Activated CD4-positive, alpha-beta T cell treated with anti-CD3 and anti-CD28 coated beads for 1 hour (primary cell): ENCODE results near the gene TMEM140.
"Not testable (repeated sequence)": the region's sequence is repeated elsewhere in the genome, so short reads cannot be mapped to it uniquely, and the experiment has no call there.

Experiments used
- DNase-seq: peaks from one replicate; pipeline ENCODE4 v3.0.0-alpha.2; 2020

TMEM140 gene

GRCh38 chr7:135147899-135148721, at the start of gene TMEM140:
Gene TMEM140, plus strand, starts transcription at chr7:135148072. Its CDS starts 16,370 bp downstream, at chr7:135164442.
- DNase-seq = peak; percentile 48

GRCh38 chr7:135098391-135098790, 49.5 kb upstream of the TMEM140 start:
- DNase-seq = no peak

GRCh38 chr7:135100856-135101255, 47.0 kb upstream of the TMEM140 start:
- no peak for DNase-seq

- no peak for DNase-seq
These were observed 45.5 kb upstream of the TMEM140 start for GRCh38 chr7:135102372-135102771.

GRCh38 chr7:135109562-135109961, 38.3 kb upstream of the TMEM140 start:
- no peak for DNase-seq

- DNase-seq = no peak
These were observed 37.9 kb upstream of the TMEM140 start for GRCh38 chr7:135109976-135110375.

GRCh38 chr7:135111379-135111778, 36.5 kb upstream of the TMEM140 start:
- DNase-seq = no peak

- no peak for DNase-seq
These were observed 33.2 kb upstream of the TMEM140 start for GRCh38 chr7:135114622-135115021.

- DNase-seq = no peak
These were observed 30.8 kb upstream of the TMEM140 start for GRCh38 chr7:135117096-135117495.

- DNase-seq = no peak
These were observed 26.0 kb upstream of the TMEM140 start for GRCh38 chr7:135121868-135122267.

- DNase-seq = not testable (repeated sequence)
These were observed 23.2 kb upstream of the TMEM140 start for GRCh38 chr7:135124631-135125030.

GRCh38 chr7:135128931-135129330, 18.9 kb upstream of the TMEM140 start:
- no peak for DNase-seq

- DNase-seq = no peak
These were observed 18.3 kb upstream of the TMEM140 start for GRCh38 chr7:135129579-135129978.

GRCh38 chr7:135143885-135144668, 3.8 kb upstream of the TMEM140 start:
- DNase-seq = no peak

- no peak for DNase-seq
These were observed 452 bp upstream of the TMEM140 start for GRCh38 chr7:135147341-135147898.

- DNase-seq = no peak
These were observed 2.4 kb downstream of the TMEM140 start for GRCh38 chr7:135150072-135150782.

- no peak for DNase-seq
These were observed 3.3 kb downstream of the TMEM140 start for GRCh38 chr7:135151132-135151531.

GRCh38 chr7:135151533-135151932, 3.7 kb downstream of the TMEM140 start:
- no peak for DNase-seq

GRCh38 chr7:135152442-135152841, 4.6 kb downstream of the TMEM140 start:
- DNase-seq = no peak

GRCh38 chr7:135154734-135155133, 6.9 kb downstream of the TMEM140 start:
- no peak for DNase-seq

GRCh38 chr7:135156290-135156689, 8.4 kb downstream of the TMEM140 start:
- DNase-seq = no peak

GRCh38 chr7:135158141-135158655, 10.3 kb downstream of the TMEM140 start:
- no peak for DNase-seq

- DNase-seq = no peak
These were observed 11.0 kb downstream of the TMEM140 start for GRCh38 chr7:135158874-135159273.
